HG03442 (cell line): ENCODE results near the gene DRP2.
"Not testable (repeated sequence)": the region's sequence is repeated elsewhere in the genome, so short reads cannot be mapped to it uniquely, and the experiment has no call there.

ENCODE experiments used
- ATAC-seq: cut with Tn5 transposase; IDR thresholded peaks from one replicate; pipeline ENCODE4 v1.9.1; 2021; ENCODE audit warnings: mild to moderate bottlenecking, moderate library complexity; ENCODE audit not compliant: unreplicated experiment

DRP2 gene

GRCh38 chrX:101231080-101231479 lies 11.5 kb downstream of the DRP2 start:
- ATAC-seq: no peak

GRCh38 chrX:101232316-101232715 lies 12.7 kb downstream of the DRP2 start:
- no peak for ATAC-seq

- ATAC-seq: no peak
Observed at GRCh38 chrX:101237041-101237440, 17.5 kb downstream of the DRP2 start.

- ATAC-seq: no peak
Observed at GRCh38 chrX:101241531-101241930, 21.9 kb downstream of the DRP2 start.

GRCh38 chrX:101252634-101253033 lies 33.0 kb downstream of the DRP2 start:
- no peak for ATAC-seq

GRCh38 chrX:101257448-101258258 lies 38.1 kb downstream of the DRP2 start:
- ATAC-seq: no peak

GRCh38 chrX:101258259-101258581 lies 38.6 kb downstream of the DRP2 start:
- no peak for ATAC-seq

- ATAC-seq: no peak
Observed at GRCh38 chrX:101260435-101260834, 40.8 kb downstream of the DRP2 start.

- no peak for ATAC-seq
Observed at GRCh38 chrX:101262590-101262989, 43.0 kb downstream of the DRP2 start.

- ATAC-seq: no peak
Observed at GRCh38 chrX:101263766-101264165, 44.2 kb downstream of the DRP2 start.

GRCh38 chrX:101265869-101266428 lies 46.4 kb downstream of the DRP2 start:
- no peak for ATAC-seq

- no peak for ATAC-seq
Observed at GRCh38 chrX:101274198-101274597, 54.6 kb downstream of the DRP2 start.

- no peak for ATAC-seq
Observed at GRCh38 chrX:101276238-101276637, 56.7 kb downstream of the DRP2 start.

GRCh38 chrX:101287402-101287801 lies 67.8 kb downstream of the DRP2 start:
- no peak for ATAC-seq

GRCh38 chrX:101290957-101291603 lies 71.5 kb downstream of the DRP2 start, which contains the start of gene TAF7L:
TAF7L (minus strand) TSS chrX:101291334; CDS start chrX:101287543, 3,791 bp downstream.
- ATAC-seq: no peak

GRCh38 chrX:101295603-101296002 lies 76.0 kb downstream of the DRP2 start:
- not testable (repeated sequence) for ATAC-seq

- ATAC-seq: no peak
Observed at GRCh38 chrX:101303790-101304189, 84.2 kb downstream of the DRP2 start.
